ENCODE data around the gene SCAF4.
"Not testable (repeated sequence)": the region's sequence is repeated elsewhere in the genome, so short reads cannot be mapped to it uniquely, and the experiment has no call there.

DNA sequence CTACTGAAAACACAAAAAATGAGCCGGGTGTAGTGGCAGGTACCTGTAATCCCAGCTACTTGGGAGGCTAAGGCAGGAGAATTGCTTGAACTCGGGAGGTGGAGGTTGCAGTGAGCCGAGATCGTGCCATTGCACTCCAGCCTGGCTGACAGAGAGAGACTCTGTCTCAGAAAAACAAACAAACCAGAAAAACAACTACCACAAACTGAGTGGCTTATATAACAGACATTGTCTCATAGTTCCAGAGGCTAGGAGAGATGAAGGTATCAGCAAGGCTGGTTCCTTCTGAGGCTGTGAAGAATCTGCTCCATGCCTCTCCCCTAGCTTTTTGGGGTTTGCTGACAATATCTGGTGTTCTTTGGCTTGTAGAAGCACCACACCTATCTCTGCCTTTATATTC lies 80.4 kb downstream of the SCAF4 start:
- TF ChIP-seq CTCF, POLR2A, EP300, POLR2AphosphoS5 (IDR thresholded peaks at IDR 0.05): not testable (repeated sequence)
